Measurements from ENCODE around the gene TMTC4.

Gene TMTC4

DNA sequence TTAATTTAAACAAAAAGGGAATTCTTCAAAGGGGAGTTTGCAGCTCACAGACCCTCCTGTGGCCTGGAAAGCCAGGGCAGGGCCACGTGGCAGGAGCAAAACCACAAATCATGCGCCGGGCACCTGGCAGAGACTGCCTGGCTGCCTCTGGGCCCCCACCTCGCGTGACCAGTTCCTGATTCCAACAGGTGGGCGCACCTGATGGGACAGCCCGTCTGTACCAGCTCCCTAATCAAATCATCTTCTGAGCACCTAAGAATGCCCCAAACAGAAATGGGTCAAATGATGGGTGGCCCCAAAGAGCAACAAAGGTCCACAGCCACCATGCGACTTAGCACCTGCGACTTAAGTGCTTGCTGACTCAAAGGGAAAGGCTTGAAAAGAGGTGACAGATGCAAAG lies 9.2 kb downstream of the TMTC4 start:
- FAIRE-seq: no peak

DNA sequence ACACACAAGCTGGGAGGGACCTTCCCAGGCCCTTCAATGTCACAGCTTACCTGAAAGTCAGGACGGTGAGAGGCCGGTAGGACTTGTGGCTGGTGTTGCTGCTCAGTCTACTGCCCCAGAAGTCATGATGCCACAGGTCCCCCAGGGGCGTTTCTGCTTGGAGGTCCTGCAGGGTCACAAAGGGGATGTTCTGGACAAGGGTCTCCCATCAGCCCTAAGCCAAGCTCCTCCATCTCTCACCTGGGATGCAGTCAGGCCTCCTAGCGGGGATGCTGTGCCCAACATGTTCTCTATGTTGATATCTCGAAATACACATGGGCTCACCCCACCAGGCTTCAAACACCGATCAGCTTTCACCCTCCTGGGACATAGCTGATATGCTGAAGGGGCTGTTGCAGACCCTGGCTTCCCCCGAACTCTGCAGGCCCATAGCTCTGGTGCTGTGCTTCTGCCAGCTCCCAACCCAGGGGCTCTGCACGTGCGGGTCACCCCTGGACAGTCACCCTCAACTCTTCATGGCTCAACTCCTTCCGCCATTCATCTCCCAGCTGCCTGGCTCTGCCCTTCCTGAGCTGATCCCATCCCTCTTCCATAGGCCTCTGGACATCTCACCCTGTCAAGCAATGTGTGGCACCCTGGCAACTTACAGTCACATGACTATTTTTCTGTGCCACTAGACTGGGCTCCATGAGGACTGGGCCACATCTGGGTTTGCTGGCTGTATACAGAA lies 10.3 kb downstream of the TMTC4 start:
- FAIRE-seq: no peak

DNA sequence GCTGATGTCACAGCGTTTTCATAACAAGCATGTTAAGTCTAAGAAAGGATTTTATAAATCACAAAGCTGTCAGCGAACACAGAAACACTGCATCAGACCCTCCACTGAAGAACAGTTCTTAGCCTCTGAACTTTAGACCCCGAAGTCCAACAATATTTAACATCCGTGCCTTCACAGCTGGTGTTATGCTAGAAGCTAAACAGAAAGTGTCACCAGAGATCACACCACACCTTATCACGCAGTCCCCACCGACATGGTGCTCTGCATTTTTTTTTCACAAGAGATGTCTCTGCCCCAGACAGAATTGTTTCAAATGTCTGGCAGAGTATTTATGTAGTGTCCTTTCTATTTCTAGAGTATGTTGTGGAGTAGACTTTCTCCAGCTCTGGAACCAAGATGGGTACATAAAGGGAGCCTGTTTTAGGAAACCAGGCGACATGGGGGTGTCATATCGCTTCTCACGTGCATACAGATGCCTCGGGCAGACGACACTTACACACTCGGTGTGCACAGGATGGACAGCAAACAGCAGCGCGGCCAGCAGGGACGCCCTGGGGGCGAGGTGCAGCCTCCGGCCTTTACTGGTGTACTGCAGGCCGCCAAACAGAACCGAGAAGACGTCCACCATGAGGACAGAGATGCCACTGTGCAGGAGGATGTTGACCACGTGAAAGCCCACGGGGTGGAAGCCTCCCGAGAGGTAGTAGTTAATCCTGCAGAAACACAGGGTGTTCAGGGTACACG lies 12.0 kb downstream of the TMTC4 start:
- FAIRE-seq: no peak

DNA sequence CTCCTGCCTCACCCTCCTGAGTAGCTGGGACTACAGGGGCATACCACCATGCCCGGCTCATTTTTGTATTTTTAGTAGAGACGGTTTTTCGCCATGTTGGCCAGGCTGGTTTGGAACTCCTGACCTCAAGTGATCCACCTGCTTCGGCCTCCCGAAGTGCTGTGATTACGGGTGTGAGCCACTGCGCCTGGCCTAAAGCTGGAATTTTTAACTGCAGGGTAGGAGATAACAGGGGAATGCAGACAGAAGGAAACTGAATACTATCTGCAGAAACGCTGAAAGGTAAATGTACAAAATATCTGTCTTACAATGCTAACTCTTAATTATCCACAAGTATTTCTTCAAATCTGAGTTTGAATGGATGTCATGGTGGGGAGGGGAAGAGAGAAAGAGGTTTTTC lies 13.8 kb downstream of the TMTC4 start:
- no peak for FAIRE-seq

DNA sequence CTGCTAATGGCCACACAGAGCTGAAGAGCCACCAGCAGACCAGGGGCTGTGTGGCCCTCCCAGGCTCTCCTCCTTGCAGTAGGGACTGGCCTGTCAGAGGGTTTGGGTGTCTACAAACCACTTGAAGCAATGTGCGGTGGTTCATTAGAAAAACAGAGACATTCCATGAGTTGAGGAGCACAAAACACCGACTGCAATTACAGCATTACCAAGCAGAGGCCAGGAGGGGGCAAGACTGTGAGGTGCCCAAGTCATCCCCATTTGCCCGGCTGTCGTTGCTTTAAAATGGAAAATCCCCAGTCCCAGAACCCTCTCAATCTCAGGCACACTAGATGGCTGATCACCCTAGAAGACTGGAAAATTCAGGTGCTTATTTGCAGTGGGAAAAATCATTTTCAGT lies 15.0 kb downstream of the TMTC4 start:
- no peak for FAIRE-seq

DNA sequence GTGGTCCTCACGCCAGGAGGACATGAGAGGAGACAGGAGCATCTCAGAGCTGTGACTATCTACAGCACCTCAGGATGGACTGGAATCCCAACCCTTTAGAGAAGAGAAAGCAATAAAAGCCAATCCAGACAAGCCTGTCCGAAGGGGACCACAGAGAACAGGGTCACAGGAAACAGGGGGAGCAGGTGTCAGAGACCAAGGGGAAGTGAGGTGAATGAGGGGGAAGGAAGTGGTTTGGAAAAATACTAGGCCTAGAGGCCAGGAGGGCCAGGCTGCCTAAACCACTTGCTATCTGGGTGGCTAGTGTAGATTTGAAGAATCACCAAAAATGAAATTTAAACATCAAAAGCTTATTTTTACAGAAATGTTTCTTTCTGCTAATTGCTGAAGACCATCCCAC lies 16.2 kb downstream of the TMTC4 start:
- no peak for FAIRE-seq

DNA sequence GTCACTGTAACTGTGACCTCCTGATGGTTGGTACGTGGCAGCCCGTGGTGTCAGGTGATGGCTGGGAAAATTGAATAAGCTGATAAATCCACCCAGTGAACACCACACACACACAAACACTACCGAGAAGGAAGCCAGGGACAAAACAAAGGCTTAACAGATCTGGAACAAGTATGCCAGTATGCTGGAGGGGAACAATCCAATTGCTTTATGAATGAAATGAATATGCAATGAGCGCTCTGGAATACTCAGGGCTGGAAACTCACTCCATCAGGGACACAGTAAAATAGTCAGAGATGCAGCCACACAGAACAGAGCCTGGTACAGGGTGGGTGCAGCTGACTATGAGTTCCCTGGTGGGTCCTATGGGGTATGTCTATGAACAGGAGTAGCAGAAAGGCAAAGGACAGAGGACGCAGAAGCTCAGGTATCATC lies 16.7 kb downstream of the TMTC4 start:
- FAIRE-seq: no peak

DNA sequence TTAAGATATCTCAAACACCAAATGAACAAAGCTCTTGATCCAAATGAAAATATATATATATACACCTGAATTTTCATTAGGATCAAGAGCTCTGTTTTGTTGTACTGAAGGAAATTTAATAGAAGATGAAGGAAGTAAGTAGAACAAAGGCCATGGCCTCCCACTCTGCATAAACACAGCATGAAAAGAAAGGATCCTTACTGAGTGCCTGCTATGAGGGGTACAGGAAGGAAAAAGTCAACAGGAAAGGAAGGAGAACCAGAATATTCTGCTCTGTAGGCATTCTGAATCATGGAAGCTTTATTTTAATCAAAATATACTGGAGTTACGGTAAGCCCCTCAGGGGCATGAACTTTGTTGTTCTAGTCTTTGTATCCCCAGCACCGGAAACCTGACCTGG lies 22.1 kb downstream of the TMTC4 start:
- FAIRE-seq: no peak

DNA sequence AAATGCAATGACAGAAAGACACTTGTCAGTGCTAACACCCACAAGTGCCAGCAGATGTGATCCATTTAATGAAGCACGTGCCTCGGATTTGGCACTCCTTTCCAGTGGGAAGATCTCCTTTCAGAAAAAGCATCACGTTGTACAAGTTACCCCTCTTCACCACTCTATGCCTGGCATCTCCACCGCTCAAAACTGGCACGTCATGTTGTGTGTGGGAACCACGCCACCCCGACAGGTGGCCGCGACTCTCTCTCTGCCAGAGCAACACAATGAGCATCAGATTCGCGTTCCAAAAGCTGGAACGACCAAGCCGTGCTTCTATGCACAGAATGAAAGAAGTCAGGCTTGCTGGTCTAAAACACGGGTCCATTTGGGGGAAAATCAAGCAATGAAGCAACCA lies 24.3 kb downstream of the TMTC4 start:
- FAIRE-seq: no peak

DNA sequence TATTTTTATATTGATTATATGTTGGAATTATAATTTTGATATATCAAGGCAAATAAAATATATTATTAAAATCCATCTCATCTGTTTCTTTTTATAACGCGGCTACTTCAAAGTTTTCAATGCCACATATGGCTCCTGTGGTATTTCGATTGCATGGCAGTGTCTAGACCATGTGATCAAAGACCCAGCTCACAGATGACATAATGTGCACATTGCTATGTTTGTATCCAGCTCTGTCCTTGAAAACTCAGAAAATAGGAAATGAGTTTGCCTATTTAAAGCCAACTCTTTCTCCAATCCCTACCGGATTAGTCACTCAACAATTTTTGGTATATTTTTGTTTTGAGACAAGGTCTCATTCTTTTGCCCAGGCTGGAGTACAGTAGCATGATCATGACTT lies 26.2 kb downstream of the TMTC4 start:
- no peak for FAIRE-seq

DNA sequence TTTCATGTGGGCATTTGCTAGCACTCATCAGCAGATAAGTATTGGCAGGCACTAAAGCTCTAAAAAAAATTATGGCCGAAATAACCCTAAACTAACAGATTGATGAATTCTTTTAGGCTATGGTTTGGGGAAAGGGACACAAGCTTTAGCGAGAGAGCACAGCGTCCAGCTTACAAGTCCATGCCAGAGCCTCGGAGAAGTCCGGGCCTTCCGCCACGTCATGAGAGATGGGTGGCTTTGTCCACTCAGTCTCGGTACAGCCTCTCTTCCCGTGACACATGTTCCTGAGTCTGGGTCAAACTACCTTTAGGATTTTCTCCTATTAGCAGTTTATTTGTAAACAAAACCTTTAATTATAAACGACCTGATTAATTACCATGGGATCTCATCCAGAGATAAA lies 27.7 kb downstream of the TMTC4 start:
- no peak for FAIRE-seq

DNA sequence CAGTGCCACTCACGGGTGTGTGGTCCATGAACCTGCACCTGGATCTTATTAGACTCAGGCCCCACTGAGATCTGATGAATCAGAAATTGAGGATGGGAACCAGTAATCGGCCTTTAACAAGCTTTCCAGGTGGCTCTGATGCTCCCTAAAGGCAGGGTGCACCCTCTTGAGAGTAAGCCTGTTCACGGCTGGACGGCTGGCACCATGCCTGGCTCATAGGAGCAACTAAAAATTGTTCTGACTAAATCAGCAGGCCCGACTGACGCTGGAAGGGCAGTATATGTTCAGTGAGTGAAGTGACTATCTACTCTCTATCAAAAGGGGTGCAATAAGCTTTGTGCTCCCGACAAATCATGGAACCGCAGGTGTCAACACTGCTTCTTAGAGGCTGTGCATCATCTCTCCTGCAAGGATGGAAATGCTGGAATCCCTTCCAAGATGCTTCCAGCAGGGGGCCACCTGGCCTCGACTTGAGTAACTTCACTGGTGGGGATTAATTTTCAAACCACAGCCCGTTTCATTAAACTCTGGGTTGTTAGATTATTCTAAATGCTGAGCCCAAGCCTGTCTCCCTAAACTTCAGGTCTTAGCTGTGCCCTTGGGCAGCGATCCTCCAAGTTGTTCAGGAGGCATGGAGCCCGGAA lies 28.4 kb downstream of the TMTC4 start:
- FAIRE-seq: no peak

DNA sequence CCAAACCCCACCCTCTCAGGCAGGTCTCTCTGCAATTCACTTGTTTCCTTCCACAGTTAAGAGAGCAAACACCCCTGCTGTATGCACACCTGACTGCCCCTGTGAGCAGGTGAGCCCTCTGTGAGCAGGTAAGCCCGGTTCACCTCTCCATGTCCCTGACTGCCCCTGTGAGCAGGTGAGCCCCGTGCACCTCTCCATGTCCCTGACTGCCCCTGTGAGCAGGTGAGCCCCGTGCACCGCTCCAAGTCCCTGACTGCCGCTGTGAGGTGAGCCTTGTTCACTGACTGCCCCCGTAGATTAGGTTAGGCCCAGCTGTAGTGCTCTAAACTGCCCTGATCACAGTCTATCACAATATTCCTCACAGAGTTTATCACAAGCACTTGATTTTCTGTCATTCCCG lies 29.2 kb downstream of the TMTC4 start:
- no peak for FAIRE-seq

DNA sequence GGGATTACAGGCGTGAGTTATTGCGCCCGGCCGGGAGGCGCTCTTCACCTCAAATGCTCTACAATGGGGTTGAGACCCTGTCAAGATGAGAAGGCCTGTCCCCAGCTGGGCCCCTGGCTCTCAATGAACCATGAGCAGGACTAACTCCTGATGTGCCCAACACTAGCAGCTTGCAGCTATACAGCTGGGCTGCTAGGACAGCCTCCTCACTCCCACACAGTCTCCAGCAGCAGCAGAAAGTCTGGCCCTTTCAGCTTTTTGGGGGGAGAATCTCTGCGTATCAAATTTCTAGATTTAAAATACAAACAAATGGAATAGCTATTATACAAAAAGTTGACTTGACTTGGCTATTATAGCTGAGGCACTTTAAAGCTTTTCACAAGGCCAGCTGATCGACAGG lies 30.2 kb downstream of the TMTC4 start:
- no peak for FAIRE-seq

DNA sequence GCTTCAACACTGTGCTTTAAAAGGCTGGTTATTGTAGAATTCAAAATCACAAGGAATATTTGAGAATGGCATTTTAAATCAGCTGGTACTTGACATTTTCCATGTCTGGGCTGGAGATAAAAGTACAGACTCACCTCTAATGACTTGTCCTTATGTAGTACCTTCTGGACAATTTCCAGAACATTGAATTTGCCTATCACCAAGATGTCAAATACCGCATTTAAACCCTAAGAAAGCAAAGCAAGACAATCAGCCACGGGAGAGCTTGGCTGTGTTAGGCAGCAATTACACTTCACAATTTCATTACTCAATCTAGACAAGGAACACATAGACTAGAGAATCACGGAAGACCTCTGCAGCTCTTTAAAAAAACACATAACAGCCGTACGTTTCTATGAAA lies 36.8 kb downstream of the TMTC4 start:
- no peak for FAIRE-seq

DNA sequence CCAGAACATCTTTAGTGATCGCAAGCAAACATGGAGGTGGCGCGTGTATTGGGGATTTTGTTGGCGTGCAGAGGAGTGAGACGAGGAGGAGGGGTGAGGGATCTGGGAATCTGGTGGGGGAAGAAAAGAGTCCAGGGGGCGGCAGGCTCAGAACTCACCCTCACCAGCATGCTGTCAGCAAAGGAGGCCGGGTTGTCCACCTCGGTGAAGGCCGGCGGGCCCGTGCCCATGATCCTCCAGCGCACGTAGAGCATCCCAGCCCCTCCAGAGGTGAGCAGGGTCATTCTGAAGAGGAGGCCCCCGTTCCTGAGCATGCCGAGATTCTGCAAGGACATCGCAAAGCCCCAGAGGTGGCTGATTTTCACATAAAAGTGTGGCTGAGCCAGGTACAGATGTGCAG lies 37.2 kb downstream of the TMTC4 start:
- no peak for FAIRE-seq

DNA sequence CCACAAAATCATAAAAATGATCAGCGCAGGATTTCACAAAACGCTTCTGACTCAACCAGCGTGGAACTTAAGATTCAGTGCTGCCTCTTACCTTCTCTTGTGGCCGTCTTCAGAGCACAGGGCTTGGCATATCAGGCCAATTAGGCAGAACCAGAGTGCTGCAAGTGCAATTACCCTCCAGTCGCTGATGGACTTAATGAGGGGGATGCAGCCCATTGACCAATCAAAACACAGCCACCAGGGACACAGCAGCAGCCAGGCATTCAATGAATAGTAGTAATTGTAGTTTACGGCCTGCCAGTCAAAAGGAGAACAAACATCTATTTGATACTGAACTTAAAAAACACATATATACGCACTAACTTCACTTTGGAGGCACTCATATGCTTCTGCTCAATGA lies 38.2 kb downstream of the TMTC4 start:
- FAIRE-seq: no peak

DNA sequence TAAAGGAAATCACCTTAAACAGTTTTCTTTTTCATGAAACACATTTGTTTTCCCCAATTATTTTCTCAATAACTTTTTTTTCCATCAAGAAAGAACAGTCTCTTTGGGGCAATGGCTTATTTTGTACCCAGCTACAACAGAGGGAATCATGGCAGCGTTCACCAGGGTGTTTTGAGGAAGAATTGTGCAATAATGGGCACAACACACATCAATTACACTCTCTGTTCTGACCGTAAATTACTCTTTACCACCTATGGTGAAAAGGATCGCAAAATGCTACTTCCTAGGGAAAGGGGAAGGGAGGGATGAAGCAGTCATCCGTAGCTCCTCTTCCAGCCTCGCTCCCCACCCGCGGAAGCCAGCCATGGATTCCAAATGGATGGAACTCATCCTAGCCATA lies 38.6 kb downstream of the TMTC4 start:
- no peak for FAIRE-seq

DNA sequence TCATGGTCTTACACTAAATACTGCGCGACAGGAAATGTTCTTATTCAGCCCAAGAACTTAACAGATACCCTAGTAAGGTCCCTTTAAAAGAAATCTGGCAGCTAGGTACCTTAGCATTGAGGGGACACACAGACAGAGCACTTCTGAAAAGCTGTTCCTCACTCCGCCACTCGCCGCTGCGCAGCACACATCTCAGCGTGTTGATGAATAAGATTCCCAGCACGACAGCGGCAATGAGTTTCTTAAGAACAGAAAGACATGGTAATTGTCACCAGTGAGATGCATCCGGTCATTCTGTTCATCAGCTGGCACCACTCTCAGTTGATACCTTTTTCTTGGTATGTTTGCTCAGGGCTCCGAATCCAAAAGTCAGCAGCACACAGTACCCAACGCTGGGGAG lies 39.9 kb downstream of the TMTC4 start:
- FAIRE-seq: no peak

DNA sequence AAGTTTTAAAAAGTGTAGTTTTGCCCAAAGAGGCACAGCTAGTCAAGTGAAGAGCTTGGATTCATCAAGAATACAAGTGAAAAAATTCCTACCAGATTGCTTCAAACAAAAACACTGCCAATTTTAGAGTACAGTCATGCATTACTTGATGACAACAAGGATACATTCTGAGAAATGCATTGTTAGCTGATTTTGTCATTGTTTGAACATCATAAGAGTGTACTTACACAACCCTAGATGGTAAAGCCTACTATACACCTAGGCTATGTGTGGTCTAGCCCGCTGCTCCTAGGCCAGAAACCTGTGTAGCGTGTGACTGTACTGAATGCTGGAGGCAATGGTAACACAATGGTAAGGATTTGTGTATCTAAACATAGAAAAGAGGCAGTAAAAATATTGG lies 41.1 kb downstream of the TMTC4 start:
- no peak for FAIRE-seq

DNA sequence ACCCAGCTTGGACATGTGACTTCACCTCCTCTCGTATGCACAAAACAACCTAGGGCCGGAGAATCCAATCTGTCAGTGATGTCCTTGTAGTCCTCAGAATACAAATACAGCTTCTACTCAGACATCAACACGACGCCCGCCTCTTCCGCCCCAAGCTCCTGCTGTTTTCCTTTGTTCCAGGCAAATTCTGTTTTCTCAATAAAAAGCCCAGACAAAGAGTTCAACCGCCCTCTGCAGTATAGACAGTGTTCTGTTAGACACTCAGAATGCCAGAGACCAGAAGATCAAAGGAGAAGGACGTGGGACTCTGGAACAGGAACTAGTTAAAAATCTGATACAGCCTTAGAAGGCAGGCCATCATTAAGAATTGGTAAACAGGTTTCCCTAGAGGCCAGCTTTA lies 44.0 kb downstream of the TMTC4 start:
- FAIRE-seq: no peak

DNA sequence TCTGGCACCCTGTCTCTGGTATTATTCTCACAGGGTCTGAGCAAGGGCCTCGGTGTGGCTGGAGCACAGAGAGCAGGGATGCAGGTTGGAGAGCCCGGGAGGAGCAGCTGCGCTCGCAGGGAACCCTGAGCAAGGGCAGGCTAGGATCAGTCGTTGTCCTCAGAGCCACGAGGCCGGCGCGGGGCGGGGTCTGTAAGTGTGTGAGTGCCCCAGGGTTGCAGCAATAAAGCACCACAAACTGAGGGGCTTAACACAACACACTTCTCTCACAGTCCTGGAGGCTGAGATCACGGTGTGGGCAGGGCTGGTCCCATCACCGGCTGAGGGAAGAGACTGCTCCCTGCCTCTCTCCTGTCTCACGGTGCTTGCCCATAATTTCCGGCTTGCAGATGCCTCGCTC lies 47.5 kb downstream of the TMTC4 start:
- no peak for FAIRE-seq

DNA sequence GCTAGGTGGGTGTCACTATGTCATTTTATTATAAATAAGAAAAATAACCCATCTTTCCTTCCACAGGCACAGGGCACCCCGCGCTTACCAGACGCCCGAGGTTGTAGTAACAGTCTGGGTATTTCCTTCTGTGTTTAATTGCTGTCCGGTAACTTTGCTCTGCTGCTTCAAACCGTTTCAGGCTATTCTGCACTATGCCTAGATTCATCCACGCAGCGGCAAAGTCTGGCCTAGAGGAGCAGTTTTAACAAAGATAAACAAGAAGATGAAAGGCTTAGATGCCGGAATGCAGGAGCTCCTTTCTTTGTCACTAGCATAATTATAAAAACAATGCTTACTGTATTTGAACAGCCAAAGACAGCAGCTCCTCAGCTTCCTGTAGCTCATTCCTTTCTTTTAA lies 49.1 kb downstream of the TMTC4 start:
- FAIRE-seq: no peak

DNA sequence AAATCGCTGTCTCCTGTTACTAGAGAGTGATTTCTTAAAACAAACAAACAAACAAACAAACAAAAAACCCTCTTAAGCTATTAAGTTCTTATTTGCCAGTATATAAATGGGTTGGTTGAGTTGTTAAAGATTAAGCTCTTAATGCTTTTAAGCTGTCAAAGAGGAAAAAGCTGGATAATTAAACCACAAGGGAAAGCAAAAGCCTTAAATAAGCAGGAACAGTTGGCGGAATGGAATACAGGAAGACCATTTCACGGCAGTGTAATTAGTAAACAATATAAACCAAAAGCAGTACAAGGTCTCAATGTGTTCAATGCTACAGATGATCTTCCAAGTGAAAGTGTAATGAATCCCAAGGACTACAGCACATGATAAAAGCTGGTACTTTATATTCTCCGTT lies 53.8 kb downstream of the TMTC4 start:
- FAIRE-seq: no peak

Data from TTC549 (cell line).